WI38 (cell line): ENCODE results near the gene SLC1A2.

Experiments
- H3K4me3 ChIP-seq: 2 replicates; pipeline ENCODE4 v1.5.1; 2011; ENCODE audit warnings: low read depth, mild to moderate bottlenecking, control low read depth, low read length
- TF ChIP-seq, protein P1 (sequence below): IDR thresholded peaks from 2 replicates; pipeline ENCODE4 v1.5.1; 2012; ENCODE audit warnings: low read depth, mild to moderate bottlenecking, control low read depth, low read length

Gene SLC1A2

DNA sequence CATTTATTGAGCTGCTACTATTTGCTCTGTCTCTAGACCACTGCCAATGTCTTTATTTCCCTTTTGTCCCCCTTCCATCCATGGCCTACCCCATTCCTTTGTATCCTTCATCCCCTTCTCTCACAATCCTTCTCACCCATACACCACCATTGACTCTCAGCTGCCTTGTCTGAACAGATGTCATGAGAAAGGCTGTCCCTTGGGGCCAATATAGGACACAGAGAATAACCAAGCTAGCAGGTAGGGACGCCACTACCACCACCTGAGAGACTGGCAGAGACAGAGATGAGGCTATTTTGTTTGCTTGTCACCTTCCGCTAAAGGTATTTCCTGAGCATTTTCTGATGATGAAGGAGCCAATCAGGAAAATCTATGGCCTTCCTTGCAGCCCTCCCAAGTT, 141.5 kb downstream of the SLC1A2 start:
- TF ChIP-seq, protein P1, sequence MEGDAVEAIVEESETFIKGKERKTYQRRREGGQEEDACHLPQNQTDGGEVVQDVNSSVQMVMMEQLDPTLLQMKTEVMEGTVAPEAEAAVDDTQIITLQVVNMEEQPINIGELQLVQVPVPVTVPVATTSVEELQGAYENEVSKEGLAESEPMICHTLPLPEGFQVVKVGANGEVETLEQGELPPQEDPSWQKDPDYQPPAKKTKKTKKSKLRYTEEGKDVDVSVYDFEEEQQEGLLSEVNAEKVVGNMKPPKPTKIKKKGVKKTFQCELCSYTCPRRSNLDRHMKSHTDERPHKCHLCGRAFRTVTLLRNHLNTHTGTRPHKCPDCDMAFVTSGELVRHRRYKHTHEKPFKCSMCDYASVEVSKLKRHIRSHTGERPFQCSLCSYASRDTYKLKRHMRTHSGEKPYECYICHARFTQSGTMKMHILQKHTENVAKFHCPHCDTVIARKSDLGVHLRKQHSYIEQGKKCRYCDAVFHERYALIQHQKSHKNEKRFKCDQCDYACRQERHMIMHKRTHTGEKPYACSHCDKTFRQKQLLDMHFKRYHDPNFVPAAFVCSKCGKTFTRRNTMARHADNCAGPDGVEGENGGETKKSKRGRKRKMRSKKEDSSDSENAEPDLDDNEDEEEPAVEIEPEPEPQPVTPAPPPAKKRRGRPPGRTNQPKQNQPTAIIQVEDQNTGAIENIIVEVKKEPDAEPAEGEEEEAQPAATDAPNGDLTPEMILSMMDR: no peak
- no peak overlapping the region for H3K4me3 ChIP-seq

GRCh38 chr11:35276396-35277145, 142.8 kb downstream of the SLC1A2 start:
- TF ChIP-seq, protein P1: no peak
- H3K4me3 ChIP-seq: no peak overlapping the region

DNA sequence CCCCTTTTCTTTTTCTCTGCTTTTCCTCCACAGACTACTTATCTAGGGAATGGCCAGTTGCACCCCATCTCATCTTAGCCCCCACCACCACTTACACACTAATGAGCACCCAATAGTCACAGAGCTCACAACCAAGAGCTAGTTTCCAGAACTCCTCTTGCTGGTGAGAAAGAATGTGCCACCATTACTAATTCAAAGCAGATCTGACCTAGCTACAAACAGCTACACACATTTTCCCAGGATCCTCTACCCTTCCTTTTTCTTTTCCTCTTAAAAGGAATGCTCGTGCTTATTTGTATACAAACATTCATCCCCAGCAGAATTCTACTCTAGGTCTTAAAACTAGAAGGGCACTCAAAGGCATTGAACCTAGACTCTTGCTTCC, 143.6 kb downstream of the SLC1A2 start:
- TF ChIP-seq, protein P1: no peak
- no peak overlapping the region for H3K4me3 ChIP-seq

- TF ChIP-seq, protein P1: no peak
- H3K4me3 ChIP-seq: no peak overlapping the region
Observed at GRCh38 chr11:35274909-35275785, 144.2 kb downstream of the SLC1A2 start.

DNA sequence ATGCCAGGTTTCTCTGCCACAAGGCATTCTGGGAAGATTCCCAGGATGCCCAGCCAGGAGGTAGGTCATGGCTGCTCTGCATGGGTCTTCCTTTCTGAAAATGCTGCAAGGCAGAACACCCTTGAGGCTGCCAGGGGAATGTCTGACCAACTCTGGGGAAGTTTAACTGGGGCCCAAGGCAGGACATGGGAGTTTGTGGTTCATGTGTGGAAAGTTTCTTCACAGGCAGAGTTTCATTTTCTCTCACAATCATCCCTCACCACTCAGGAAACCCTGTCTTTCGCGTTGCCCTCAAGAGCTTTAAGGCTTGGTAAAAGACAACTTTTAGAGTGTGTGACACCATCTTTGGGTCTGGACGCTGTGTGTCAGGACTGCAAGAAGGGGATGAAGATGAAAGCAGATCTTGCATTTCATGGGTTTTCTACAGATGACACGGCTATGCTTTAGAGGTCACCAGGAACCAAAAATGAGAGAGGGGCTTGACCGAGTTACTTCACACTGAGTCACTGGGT, 146.9 kb downstream of the SLC1A2 start:
- no peak overlapping the region for H3K4me3 ChIP-seq
- TF ChIP-seq, protein P1: no peak

DNA sequence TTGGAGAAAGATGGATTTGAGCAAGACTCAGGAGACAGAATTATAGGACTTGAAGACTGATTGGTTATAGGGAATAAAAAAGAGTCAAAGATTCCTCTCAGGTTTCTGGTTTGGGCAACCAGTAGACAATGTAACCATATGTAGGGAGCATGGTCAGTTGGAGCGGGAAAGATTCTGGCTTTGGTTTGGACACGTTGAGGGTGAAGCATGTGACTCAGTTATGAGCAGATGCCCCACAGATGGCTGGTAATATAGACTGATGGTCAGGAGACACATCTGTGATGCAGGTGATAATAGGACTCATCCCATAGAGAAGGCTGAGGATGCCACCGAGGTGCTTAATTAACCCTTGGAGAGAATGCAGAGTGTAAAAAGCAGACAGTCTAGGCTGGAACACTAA, 148.3 kb downstream of the SLC1A2 start:
- H3K4me3 ChIP-seq: no peak overlapping the region
- TF ChIP-seq, protein P1: no peak

- TF ChIP-seq, protein P1: no peak
- no peak overlapping the region for H3K4me3 ChIP-seq
Observed at GRCh38 chr11:35270342-35270741, 149.0 kb downstream of the SLC1A2 start.
